ENCODE data around the gene AACS.
"Not testable (repeated sequence)": the region's sequence is repeated elsewhere in the genome, so short reads cannot be mapped to it uniquely, and the experiment has no call there.

AACS gene

GRCh38 chr12:125092108-125092871 is 27.1 kb downstream of the AACS start:
- DNase-seq (ENCODE audit: low read depth), result no peak

- DNase-seq (ENCODE audit: low read depth), result no peak
Observed at GRCh38 chr12:125092872-125093680, 27.8 kb downstream of the AACS start.

GRCh38 chr12:125093681-125094330 is 28.6 kb downstream of the AACS start:
- no peak for DNase-seq (ENCODE audit: low read depth)

- DNase-seq (ENCODE audit: low read depth), result no peak
Observed at GRCh38 chr12:125096894-125097293, 31.7 kb downstream of the AACS start.

GRCh38 chr12:125097427-125097826 is 32.2 kb downstream of the AACS start:
- DNase-seq (ENCODE audit: low read depth), result no peak

- DNase-seq (ENCODE audit: low read depth), result no peak
Observed at GRCh38 chr12:125098676-125099408, 33.6 kb downstream of the AACS start.

GRCh38 chr12:125099409-125099782 is 34.2 kb downstream of the AACS start:
- DNase-seq (ENCODE audit: low read depth), result no peak

GRCh38 chr12:125100551-125101434 is 35.6 kb downstream of the AACS start:
- DNase-seq (ENCODE audit: low read depth), result no peak

- no peak for DNase-seq (ENCODE audit: low read depth)
Observed at GRCh38 chr12:125104982-125105381, 39.7 kb downstream of the AACS start.

- no peak for DNase-seq (ENCODE audit: low read depth)
Observed at GRCh38 chr12:125105600-125105999, 40.4 kb downstream of the AACS start.

GRCh38 chr12:125110641-125111360 is 45.6 kb downstream of the AACS start:
- DNase-seq (ENCODE audit: low read depth), result no peak

GRCh38 chr12:125111403-125111802 is 46.2 kb downstream of the AACS start:
- DNase-seq (ENCODE audit: low read depth), result no peak

- not testable (repeated sequence) for DNase-seq (ENCODE audit: low read depth)
Observed at GRCh38 chr12:125112614-125113013, 47.4 kb downstream of the AACS start.

GRCh38 chr12:125113263-125113662 is 48.0 kb downstream of the AACS start:
- no peak for DNase-seq (ENCODE audit: low read depth)

GRCh38 chr12:125113789-125114188 is 48.6 kb downstream of the AACS start:
- no peak for DNase-seq (ENCODE audit: low read depth)

- no peak for DNase-seq (ENCODE audit: low read depth)
Observed at GRCh38 chr12:125114365-125115141, 49.3 kb downstream of the AACS start.

- DNase-seq (ENCODE audit: low read depth), result no peak
Observed at GRCh38 chr12:125120566-125120965, 55.3 kb downstream of the AACS start.

GRCh38 chr12:125121106-125121505 is 55.9 kb downstream of the AACS start:
- no peak for DNase-seq (ENCODE audit: low read depth)

- DNase-seq (ENCODE audit: low read depth), result no peak
Observed at GRCh38 chr12:125122668-125123067, 57.4 kb downstream of the AACS start.
